HG02759 (cell line): ENCODE data around the gene SPSB1.

Source experiments
- ATAC-seq: cut with Tn5 transposase; IDR thresholded peaks from one replicate; pipeline ENCODE4 v1.9.1; 2021; ENCODE audit warnings: mild to moderate bottlenecking, moderate library complexity; ENCODE audit not compliant: unreplicated experiment

The SPSB1 gene

DNA sequence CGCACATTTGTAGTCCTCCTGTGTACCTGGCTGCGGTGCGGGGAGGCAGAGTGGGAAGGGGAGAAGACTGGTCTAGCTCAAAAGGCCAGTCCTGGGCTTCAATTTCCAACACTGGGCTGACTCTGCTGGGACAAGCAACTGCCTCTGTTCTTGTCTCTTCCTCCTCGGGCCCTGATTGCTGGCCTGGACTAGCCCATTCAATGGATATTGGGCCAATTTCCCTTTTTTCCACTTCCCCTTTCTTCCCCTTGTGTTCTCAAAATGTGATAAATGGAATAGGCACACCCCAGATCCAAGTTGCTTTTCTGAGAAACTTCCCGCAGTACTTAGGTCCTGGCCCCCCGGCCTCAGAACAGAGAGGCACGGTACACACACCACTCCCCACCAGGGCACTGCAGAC lies 48.2 kb downstream of the SPSB1 start:
- ATAC-seq: no peak

- ATAC-seq: no peak
These were observed 48.7 kb downstream of the SPSB1 start for GRCh38 chr1:9341301-9341845.

GRCh38 chr1:9343269-9343668 lies 50.6 kb downstream of the SPSB1 start:
- ATAC-seq: no peak

DNA sequence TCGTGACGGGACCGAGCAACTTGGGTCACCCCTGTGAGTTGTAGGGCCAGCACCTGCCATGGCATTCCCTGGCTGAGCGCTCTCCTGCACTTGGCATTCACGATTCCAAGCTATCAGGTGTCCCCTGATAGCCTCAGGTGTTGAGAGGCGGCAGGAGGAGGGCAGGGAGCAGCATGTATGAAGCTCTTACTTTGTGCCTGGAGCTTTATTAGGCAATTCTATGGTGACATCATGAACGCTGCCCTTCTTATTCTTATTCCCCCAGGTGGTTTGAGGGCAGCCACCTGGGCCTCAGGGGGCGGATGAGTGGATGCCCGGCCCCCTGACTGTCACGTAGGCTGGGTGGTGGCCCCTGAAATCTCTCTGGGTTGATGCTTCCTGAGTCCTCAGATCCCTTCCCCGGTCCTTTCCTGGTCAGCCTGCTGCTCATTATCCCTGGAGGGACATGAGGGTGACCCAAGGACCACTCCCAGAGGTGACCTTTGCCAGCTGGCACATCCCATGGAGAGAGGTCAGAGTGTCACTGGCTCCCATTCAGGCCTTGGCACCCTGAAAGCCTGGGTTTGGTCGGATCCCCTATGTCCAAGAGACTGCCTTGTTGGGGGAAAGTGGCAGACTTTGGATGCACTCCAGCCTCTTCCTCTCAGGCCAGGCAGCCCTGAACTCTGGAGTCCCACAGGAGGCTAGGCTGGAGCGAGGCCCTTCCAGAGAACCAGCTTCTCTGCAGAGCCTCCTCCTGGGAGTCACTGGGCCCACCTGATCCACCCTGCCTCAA lies 51.9 kb downstream of the SPSB1 start:
- no peak for ATAC-seq

- no peak for ATAC-seq
These were observed 52.8 kb downstream of the SPSB1 start for GRCh38 chr1:9345471-9345870.

GRCh38 chr1:9345922-9346321 lies 53.2 kb downstream of the SPSB1 start:
- ATAC-seq: no peak

- no peak for ATAC-seq
These were observed 53.9 kb downstream of the SPSB1 start for GRCh38 chr1:9346566-9346965.

DNA sequence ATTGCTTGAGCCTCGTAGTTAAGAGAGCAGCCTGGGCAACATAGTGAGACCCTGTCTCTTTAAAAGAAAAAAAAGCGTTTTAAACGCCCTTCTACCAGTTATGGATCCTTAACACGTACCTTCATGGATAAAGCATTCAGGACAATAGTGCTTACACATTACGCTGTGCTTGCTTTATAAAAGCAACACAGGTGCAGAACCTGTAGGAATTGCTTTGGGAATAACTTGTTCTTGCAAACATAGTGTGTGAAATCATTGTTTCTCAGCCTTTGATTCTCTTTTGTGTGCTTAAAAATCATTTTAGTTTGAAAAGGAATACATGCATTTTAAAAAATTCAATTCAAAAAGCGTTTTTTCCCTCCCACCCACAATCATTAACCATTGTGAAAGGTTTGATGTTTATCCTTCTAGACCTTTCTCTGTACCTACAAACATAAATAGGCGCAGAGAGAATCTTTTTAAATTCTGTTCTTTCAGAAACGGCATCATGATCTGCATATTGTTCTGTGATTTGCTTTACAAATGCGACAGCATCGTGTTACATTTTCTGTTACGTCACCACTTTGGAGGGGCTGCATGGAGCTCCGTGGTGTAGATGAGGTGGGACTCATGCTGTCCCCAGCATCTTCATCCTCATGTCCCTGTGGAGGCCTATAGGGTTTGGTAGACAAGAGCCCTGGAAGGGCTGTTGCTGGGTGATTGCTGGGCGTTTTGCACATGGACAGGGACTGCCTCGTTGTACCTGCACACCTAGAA lies 54.6 kb downstream of the SPSB1 start:
- no peak for ATAC-seq

- ATAC-seq: no peak
These were observed 56.7 kb downstream of the SPSB1 start for GRCh38 chr1:9349331-9349851.

GRCh38 chr1:9350013-9350908 lies 57.6 kb downstream of the SPSB1 start:
- ATAC-seq: no peak

GRCh38 chr1:9350960-9351359 lies 58.3 kb downstream of the SPSB1 start:
- ATAC-seq: no peak

DNA sequence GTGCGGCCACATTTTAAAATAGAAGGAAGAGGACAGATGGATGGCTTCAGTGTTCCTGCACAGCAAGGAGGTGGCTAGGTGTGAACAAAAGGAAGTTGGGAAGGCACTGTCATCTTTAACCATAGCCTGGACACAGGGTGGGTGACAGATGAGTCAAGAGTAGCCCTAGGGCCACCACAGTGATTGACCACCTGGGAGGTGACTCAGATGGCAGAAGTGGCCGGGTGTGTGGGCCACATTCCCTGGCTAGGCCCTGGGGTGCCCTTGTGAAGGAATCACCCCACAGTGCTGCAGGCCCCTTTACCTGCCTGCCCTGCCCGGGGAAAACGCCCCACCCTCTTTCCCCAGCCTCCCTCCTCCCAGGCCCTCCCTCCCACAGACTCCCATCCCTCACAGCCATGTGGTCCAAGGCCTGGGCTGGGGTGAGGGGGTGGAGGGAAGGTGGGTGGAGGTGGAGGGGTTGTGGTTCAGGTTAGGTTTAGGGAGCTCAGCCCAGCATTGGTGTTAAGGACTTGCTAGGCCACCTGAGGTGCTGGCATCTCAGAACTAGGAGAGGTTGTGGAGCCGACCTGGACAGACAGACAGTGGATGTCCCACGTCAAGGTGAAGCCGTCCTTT lies 59.1 kb downstream of the SPSB1 start:
- ATAC-seq: no peak

GRCh38 chr1:9352377-9353134 lies 59.9 kb downstream of the SPSB1 start:
- no peak for ATAC-seq

DNA sequence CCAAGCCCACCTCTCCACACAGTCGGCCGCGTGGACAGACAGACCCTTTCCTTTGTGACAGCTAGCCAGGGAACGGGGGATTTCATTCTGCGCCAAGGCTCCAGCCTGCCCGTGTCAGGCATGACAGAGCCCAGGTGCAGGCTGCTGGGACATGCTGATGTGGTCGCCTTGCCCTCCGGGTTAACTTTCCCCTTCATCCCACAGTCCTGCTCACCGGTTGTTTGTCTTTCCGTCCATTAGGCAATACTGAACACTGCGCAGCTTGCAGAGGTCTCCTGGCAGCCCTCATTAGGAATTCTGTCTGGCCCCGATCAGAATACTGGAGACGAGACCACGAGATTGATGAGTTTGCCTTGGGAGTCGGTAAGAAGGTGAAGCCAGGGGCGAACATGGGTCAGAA lies 62.8 kb downstream of the SPSB1 start:
- no peak for ATAC-seq

GRCh38 chr1:9356021-9356420 lies 63.3 kb downstream of the SPSB1 start:
- no peak for ATAC-seq

DNA sequence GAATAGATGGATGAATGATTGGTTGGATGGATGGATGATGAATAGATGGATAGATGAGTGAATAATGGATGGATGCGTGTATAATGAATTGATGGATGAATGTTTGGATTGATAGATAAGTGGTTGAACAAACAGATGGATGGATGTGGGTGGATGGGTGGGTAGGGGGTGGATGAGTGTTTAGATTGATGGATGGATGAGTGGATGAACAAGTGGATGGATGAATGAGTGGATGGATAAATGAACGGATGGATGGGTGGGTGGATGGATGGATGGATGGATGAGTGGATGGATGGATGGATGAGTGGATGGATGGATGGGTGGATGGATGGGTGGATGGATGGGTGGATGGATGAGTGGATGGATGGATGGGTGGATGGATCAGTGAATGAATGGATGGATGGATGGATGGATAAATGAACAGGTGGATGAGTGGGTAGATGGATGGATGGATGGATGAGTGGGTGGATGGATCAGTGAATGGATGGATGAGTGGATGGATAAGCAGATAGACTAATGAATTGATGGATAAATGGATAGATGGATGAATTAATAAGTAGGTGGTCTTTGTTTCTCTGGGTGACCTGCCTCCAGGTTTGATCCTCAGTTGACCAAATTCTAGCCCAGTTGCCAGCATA lies 64.3 kb downstream of the SPSB1 start:
- ATAC-seq: no peak

GRCh38 chr1:9357958-9358357 lies 65.3 kb downstream of the SPSB1 start:
- ATAC-seq: no peak

GRCh38 chr1:9360371-9361064 lies 67.8 kb downstream of the SPSB1 start:
- ATAC-seq: no peak
